Psoas muscle (tissue), 8 donors: ENCODE data around the gene KIF3B. TPM values are rescaled to one million over a fixed set of nuclear protein-coding genes. Genes with fewer than 3 reads are reported as not detected.
"Not testable (repeated sequence)": the region's sequence is repeated elsewhere in the genome, so short reads cannot be mapped to it uniquely, and the experiment has no call there.

Experiments
- ATAC-seq, 4 donors: fragments of 200-7000 bp; cut with Tn5 transposase; one replicate each; pipeline ENCODE4 v1.9.1; 2020; ENCODE audit warnings: moderate library complexity in 3 of 4, mild to moderate bottlenecking in 2 of 4
- DNase-seq, 2 donors: peaks; one replicate each; pipeline ENCODE4 v3.0.0-alpha.2; 2020
- H3K27ac ChIP-seq: fragments of 200-600 bp; one replicate; pipeline ENCODE4 v1.8.0; 2022
- H3K27me3 ChIP-seq, 3 donors: fragments of 200-600 bp in 1 of 3; one replicate each; pipeline versions ENCODE4 v1.6.1 to v1.8.0; 2013 to 2022; ENCODE audit warnings: low read length in 2 of 3, mild to moderate bottlenecking in 2 of 3, moderate library complexity in 1 of 3; ENCODE audit not compliant: insufficient read depth in 3 of 3
- H3K36me3 ChIP-seq, 2 donors: fragments of 200-600 bp in 1 of 2; one replicate each; pipeline versions ENCODE4 v1.6.1 to v1.8.0; 2013 to 2022; ENCODE audit warnings: low read depth in 1 of 2, mild to moderate bottlenecking in 1 of 2, moderate library complexity in 1 of 2; ENCODE audit not compliant: insufficient read depth in 1 of 2
- H3K4me1 ChIP-seq: fragments of 200-600 bp; one replicate; pipeline ENCODE4 v1.8.0; 2022
- H3K4me3 ChIP-seq: fragments of 200-600 bp; one replicate; pipeline ENCODE4 v1.8.0; 2022; ENCODE audit warnings: mild to moderate bottlenecking
- H3K9me3 ChIP-seq: fragments of 200-600 bp; one replicate; pipeline ENCODE4 v1.8.0; 2022
- WGBS, 3 donors: extraction: QIAGEN DNeasy Blood & Tissue Kit; methylation state at CpG; one replicate each; pipeline versions ENCODE4 v1.1.6 to v1.1.7; 2013; 5-methylcytosine and 5-hydroxymethylcytosine counted together
- intact Hi-C, 2 donors: fragments of 100-400 bp; cut with DNase I; formaldehyde crosslinking; loops; one replicate each; pipeline versions ENCODE4 v1.11.0 to v1.14.2; 2022
- polyA plus RNA-seq, 3 donors: library from polyadenylated mRNA; stranded (reverse); fragments of 200-250 nt; gene quantifications; one replicate each; pipeline ENCODE4 v1.2.3, GENCODE V29; 2013
- total RNA-seq, 4 donors: library from RNA; stranded (reverse); fragmentation: NEBNext Ultra II Directional in 2 of 4; extraction: Animal tissue kit (Norgen Biotek cat#: 25700) in 2 of 4; gene quantifications; one replicate each; pipeline versions ENCODE4 v1.2.1 to v1.2.4, GENCODE V29; 2021 to 2023
- TF ChIP-seq, protein P1 (sequence below): fragments of 200-600 bp; IDR thresholded peaks from one replicate; pipeline ENCODE4 v1.8.0; 2022; ENCODE audit warnings: antibody characterized with exemption
- donor health status: healthy with polysubstance abuse.
- donor health status: DM: no; HTN: no; CAD: no; lungs with moderate emphysema.
- donor health status: Bipolar disorder and iron deficiency.
- donor health status: healthy.
- donor health status: DM: yes; HTN: yes; CAD: no.
- donor health status: DM: no; HTN: no; CAD: no.
- donor health status: DM: no; HTN: no; CAD: no.
- donor health status: DM: yes; HTN: yes; CAD: no.

The KIF3B gene
- total and polyA plus RNA-seq, 7 donors = 3.3 to 11.4 (median 7.5) TPM

DNA sequence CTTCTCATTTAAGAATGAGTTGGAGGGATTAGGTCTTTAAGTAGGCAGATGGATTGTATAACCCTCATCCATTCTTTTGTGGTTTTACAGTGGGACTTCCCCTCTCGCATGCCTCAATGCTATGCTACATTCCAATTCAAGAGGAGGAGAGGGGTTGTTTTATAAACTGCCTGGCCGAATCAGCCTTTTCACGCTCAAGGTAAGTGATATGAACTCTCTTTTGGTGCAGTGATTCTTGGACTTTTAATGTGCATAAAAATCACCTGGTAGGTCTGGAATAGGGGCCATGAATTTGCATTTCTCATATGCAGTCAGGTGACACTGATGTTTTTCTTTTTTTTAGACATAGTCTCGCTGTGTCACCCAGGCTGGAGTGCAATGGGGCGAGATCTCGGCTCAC lies 91.5 kb downstream of the KIF3B start:
- H3K4me3 ChIP-seq = no peak overlapping the region
- no peaks in the 10 kb centered on the region for H3K9me3 ChIP-seq
- TF ChIP-seq, protein P1, sequence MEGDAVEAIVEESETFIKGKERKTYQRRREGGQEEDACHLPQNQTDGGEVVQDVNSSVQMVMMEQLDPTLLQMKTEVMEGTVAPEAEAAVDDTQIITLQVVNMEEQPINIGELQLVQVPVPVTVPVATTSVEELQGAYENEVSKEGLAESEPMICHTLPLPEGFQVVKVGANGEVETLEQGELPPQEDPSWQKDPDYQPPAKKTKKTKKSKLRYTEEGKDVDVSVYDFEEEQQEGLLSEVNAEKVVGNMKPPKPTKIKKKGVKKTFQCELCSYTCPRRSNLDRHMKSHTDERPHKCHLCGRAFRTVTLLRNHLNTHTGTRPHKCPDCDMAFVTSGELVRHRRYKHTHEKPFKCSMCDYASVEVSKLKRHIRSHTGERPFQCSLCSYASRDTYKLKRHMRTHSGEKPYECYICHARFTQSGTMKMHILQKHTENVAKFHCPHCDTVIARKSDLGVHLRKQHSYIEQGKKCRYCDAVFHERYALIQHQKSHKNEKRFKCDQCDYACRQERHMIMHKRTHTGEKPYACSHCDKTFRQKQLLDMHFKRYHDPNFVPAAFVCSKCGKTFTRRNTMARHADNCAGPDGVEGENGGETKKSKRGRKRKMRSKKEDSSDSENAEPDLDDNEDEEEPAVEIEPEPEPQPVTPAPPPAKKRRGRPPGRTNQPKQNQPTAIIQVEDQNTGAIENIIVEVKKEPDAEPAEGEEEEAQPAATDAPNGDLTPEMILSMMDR = no peak
- H3K36me3 ChIP-seq = peaks cover 0 to 64% of the 10 kb centered on the region in 2 donors
- H3K27me3 ChIP-seq = no peaks in the 10 kb centered on the region
- H3K4me1 ChIP-seq = peaks cover 44% of the 10 kb centered on the region
- intact Hi-C loops = no loop called here
- H3K27ac ChIP-seq = no peak overlapping the region
- DNase-seq (no peak), ATAC-seq (no peak)
- 84 to 90% (median 89%) methylated on average over 6 of the region's 6 CpGs for WGBS, 3 donors

DNA sequence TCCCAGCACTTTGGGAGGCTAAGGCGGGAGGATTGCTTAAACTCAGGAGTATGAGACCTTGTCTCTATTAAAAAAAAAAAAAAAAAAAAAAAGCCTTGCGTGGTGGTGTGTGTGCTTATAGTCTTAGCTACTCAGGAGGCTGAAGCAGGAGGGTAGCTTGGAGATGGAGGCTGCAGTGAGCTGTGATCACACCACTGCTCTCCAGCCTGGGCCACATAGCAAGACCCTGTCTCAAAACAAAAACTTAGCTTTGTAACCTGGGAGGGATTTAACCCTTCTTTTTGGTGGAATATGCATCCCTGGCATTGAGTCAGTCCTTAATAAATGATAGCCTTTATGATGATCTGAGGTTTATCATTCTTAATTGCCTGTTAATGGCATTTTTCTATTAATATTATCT lies 93.4 kb downstream of the KIF3B start:
- DNase-seq (no peak), ATAC-seq (no peak)
- no peak overlapping the region for H3K27ac ChIP-seq
- no peaks in the 10 kb centered on the region for H3K9me3 ChIP-seq
- peaks cover 26% of the 10 kb centered on the region for H3K4me1 ChIP-seq
- peaks cover 0 to 83% of the 10 kb centered on the region in 2 donors for H3K36me3 ChIP-seq
- intact Hi-C loops = no loop called here
- WGBS, 3 donors = 92 to 98% (median 96%) methylated on average over 2 of the region's 2 CpGs
- H3K4me3 ChIP-seq = no peak overlapping the region
- TF ChIP-seq, protein P1 = no peak
- no peaks in the 10 kb centered on the region for H3K27me3 ChIP-seq

DNA sequence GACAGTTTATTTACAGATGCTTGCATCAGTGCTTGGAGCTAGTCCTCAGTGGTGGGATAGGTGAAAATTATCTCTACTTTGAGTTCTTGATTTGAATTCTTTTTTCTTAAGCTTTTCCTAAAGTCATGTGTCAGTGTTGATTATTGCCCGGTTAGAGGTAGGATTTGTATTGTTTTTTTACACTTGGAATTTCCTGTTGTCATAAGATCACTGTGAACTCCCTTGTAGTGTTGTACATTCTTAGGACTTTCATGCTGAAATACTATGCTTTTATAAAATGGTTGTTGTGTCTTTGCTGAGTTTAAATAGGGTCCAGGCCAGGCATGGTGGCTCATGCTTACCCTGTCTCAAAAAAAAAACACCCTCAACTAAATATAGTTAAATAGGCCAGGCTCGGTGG lies 101.0 kb downstream of the KIF3B start:
- no peak for ATAC-seq
- Histone ChIP-seq H3K9me3 (no peaks in the 10 kb centered on the region), H3K27me3 (no peaks in the 10 kb centered on the region), H3K27ac (no peak overlapping the region), H3K4me1 (no peaks in the 10 kb centered on the region), H3K4me3 (no peak overlapping the region), H3K36me3 (peaks cover 0 to 62% of the 10 kb centered on the region in 2 donors)
- no peak for DNase-seq
- 41 to 58% (median 58%) methylated on average over 2 of the region's 2 CpGs for WGBS, 3 donors
- intact Hi-C loops = no loop called here
- TF ChIP-seq, protein P1 = no peak

DNA sequence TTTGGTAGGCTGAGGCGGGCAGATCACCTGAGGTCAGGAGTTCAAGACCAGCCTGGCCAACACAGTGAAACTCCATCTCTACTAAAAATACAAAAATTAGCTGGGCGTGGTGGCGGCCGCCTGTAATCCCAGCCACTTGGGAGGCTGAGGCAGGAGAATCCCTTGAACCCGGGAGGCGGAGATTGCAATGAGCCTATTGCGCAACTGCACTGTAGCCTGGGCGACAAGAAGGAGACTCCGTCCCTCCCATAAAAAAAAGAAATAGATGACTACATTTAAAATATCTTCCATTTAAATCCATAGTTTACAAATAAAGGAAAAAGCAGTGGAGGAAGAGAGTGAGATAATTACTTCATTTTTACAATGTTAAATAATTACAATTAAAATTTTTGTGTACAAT lies 102.6 kb downstream of the KIF3B start:
- H3K4me3 ChIP-seq, H3K4me1 ChIP-seq, H3K9me3 ChIP-seq, DNase-seq, ATAC-seq, H3K27ac ChIP-seq, H3K27me3 ChIP-seq, intact Hi-C loops: not testable (repeated sequence)
- 91 to 99% (median 97%) methylated on average over 9 of the region's 9 CpGs for whole genome bisulfite sequencing, 3 donors
- peaks cover 0 to 51% of the 10 kb centered on the region in 2 donors for H3K36me3 ChIP-seq

DNA sequence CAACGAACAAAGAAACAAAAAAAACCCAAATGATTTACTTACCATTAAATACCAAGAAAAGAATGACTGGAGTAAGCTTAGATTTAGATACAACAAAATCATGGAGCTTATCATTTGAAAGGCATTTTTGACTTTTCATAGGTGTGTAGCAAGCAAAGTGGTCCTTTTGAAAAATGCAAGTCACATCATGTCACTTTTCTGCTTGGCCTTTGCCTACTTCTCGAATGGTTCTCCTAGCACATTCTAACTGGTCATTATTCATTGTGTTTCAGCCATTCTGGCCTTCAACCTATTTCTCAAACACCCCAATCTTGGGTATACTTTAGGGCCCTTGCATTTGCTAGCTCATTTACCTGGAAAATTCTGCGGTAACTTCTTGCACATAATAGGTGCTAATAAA lies 103.3 kb downstream of the KIF3B start:
- ATAC-seq (no peak), DNase-seq (no peak)
- H3K4me1 ChIP-seq = peaks cover 12% of the 10 kb centered on the region
- H3K9me3 ChIP-seq = no peaks in the 10 kb centered on the region
- 81 to 87% (median 86%) methylated on average over 3 of the region's 3 CpGs for WGBS, 3 donors
- H3K4me3 ChIP-seq = no peak overlapping the region
- peaks cover 0 to 44% of the 10 kb centered on the region in 2 donors for H3K36me3 ChIP-seq
- no peaks in the 10 kb centered on the region for H3K27me3 ChIP-seq
- TF ChIP-seq, protein P1 = no peak
- intact Hi-C loops = no loop called here
- no peak overlapping the region for H3K27ac ChIP-seq
